Stomach smooth muscle (tissue), 2 donors: ENCODE results near the gene CDC42SE2.

Source experiments
- H3K27ac ChIP-seq: one replicate; pipeline ENCODE4 v1.7.0; 2013; ENCODE audit warnings: mild to moderate bottlenecking, low read length, inconsistent platforms
- H3K27me3 ChIP-seq, 2 donors: one replicate each; pipeline ENCODE4 v1.7.0; 2013; ENCODE audit warnings: low read length in 2 of 2; ENCODE audit not compliant: insufficient read depth in 2 of 2, control insufficient read depth in 1 of 2
- H3K36me3 ChIP-seq, 2 donors: one replicate each; pipeline ENCODE4 v1.7.0; 2013; ENCODE audit warnings: low read length in 2 of 2; ENCODE audit not compliant: control insufficient read depth in 2 of 2, insufficient read depth in 2 of 2
- H3K4me1 ChIP-seq: one replicate; pipeline ENCODE4 v1.7.0; 2013; ENCODE audit warnings: low read length; ENCODE audit not compliant: control insufficient read depth, insufficient read depth
- H3K4me3 ChIP-seq, 2 donors: one replicate each; pipeline ENCODE4 v1.7.0; 2013; ENCODE audit warnings: low read length in 2 of 2
- H3K9ac ChIP-seq, 2 donors: one replicate each; pipeline ENCODE4 v1.7.0; 2013; ENCODE audit warnings: low read length in 2 of 2, mild to moderate bottlenecking in 1 of 2
- H3K9me3 ChIP-seq, 2 donors: one replicate each; pipeline ENCODE4 v1.7.0; 2013; ENCODE audit warnings: low read length in 2 of 2; ENCODE audit not compliant: control insufficient read depth in 2 of 2
- donor health status: healthy.
- donor health status: Pancreatic carcinoma.

The CDC42SE2 gene

DNA sequence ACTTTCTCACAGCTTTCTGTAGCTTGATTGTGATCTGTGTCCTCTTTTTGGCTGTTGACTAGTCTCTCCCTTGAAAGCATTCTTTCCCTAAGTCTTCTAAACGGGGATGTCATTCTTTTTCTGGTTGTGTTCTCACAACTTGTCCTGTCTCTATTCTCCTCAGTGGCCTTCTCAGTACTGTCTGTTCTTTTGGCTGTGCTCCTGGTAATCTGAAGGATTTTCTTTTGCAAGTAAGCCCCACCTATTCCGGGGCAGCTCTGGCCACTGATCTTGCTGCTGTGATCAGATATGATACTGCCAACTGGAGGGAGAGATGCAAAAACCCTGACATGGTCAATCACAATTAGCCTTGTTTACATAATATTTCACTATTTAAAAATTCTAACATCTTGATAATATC, 172.2 kb downstream of the CDC42SE2 start:
- Histone ChIP-seq H3K4me3 (no peak overlapping the region), H3K36me3 (peaks cover 19 to 25% of the 10 kb centered on the region in 2 donors), H3K27ac (no peak overlapping the region), H3K27me3 (no peaks in the 10 kb centered on the region), H3K4me1 (no peaks in the 10 kb centered on the region), H3K9ac (no peak overlapping the region), H3K9me3 (no peaks in the 10 kb centered on the region)

DNA sequence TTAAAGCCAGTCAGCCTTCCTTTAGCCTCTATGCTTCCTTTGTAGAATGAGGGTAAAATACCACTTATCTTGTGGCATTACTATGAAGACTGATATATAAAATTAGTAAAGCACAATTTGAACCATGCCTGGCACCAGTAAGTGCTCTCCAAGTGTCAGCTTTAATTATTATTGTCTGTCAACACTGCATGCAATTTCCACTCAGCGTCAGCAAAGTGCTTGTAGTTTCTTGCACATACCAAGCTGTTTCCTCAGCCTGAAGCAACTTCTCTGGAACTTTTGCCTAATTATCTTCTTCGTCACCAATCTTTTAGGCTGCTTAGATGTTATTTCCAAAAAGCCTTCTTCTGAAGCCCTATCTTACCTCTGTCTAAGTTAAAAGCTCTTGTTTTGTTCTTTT, 177.3 kb downstream of the CDC42SE2 start:
- Histone ChIP-seq H3K27ac (no peak overlapping the region), H3K9me3 (no peaks in the 10 kb centered on the region), H3K27me3 (no peaks in the 10 kb centered on the region), H3K4me3 (no peak overlapping the region), H3K4me1 (no peaks in the 10 kb centered on the region), H3K36me3 (peaks cover 21 to 36% of the 10 kb centered on the region in 2 donors), H3K9ac (no peak overlapping the region)
